ENCODE data around the gene NINJ2. TPM values are rescaled to one million over a fixed set of nuclear protein-coding genes. Genes with fewer than 3 reads are reported as not detected.

NINJ2 gene
- polyA plus RNA-seq, 2 of the 4 experiments (the other 2 are of a cell fraction) = 0.76 to 1.2 TPM

DNA sequence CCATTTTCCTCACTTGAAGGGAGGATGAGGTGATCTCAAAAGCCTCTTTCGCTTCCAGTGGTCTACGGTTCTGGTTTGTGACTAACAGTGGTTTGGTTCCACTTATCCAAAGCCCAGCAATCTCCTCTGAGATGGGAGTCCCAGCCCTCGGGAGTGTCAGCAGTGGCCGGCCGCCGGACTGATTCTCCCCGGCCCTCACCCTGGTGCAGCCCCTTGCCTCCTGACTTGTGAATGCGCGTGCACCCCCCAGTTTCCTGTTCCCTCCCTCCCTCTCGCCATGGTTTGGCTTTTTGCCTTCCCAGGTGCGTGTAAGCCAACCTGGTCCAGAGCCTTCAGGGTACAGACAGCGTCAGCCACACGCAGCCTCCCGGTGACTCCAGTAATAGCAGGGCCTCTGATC lies 129.0 kb downstream of the NINJ2 start:
- no peak for FAIRE-seq

GRCh38 chr12:533718-534117 lies 129.5 kb downstream of the NINJ2 start:
- ChIA-PET POLR2A (no interaction called here), CTCF (interaction anchor here (1.5 to 7.6 kb wide), 4 partner anchors 14 to 91 kb away, joined by 3 to 75 read pairs (median 20); no protein-coding TSS in a partner anchor)
- Histone ChIP-seq H3K4me2 (no peak overlapping the region), H3K9me3 (peaks cover 15% of the 10 kb centered on the region), H3K27ac (no peak overlapping the region), H3K4me3 (no peak overlapping the region), H3K4me1 (peaks cover 6% of the 10 kb centered on the region; the same call in 1 of the 3 replicates)
- DNase-seq (ENCODE audit: low read depth in 1 of 2, low spot score in 1 of 2) = no peak
- WGBS (ENCODE audit: missing lambda C conversion rate) = 65% methylated on average over 14 of the region's 14 CpGs
- no peak for ATAC-seq
- no peak for FAIRE-seq
- TF ChIP-seq, protein P1, sequence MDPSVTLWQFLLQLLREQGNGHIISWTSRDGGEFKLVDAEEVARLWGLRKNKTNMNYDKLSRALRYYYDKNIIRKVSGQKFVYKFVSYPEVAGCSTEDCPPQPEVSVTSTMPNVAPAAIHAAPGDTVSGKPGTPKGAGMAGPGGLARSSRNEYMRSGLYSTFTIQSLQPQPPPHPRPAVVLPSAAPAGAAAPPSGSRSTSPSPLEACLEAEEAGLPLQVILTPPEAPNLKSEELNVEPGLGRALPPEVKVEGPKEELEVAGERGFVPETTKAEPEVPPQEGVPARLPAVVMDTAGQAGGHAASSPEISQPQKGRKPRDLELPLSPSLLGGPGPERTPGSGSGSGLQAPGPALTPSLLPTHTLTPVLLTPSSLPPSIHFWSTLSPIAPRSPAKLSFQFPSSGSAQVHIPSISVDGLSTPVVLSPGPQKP (IDR thresholded peaks at IDR 0.05; ENCODE audit: low read depth, low read length) = no peak
- no peak for TF ChIP-seq POLR2A (IDR thresholded peaks at IDR 0.05; ENCODE audit: low read length)
- TF ChIP-seq RCOR1 (IDR thresholded peaks at IDR 0.05; ENCODE audit: low read depth, low read length) = no peak
- TF ChIP-seq KDM5A (IDR thresholded peaks at IDR 0.05) = no peak
- TF ChIP-seq, protein P2, sequence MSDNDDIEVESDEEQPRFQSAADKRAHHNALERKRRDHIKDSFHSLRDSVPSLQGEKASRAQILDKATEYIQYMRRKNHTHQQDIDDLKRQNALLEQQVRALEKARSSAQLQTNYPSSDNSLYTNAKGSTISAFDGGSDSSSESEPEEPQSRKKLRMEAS (IDR thresholded peaks at IDR 0.05) = no peak

More for the DNA sequence above, 129.0 kb downstream of the NINJ2 start:
- WGBS (ENCODE audit: missing lambda C conversion rate) = 85% methylated on average over 14 of the region's 14 CpGs
- no peak for ATAC-seq
- DNase-seq (ENCODE audit: low read depth in 1 of 2, low spot score in 1 of 2) = no peak
- H3K9me3 ChIP-seq = peaks cover 10% of the 10 kb centered on the region
- ChIA-PET CTCF (interaction anchor here (1.9 to 7.6 kb wide), 3 partner anchors 13 to 92 kb away, joined by 4 to 75 read pairs (median 34); no protein-coding TSS in a partner anchor), POLR2A (no interaction called here)
- no peak overlapping the region for H3K4me3 ChIP-seq
- TF ChIP-seq NFE2L2 (conservative IDR thresholded peaks at IDR 0.05; ENCODE audit: low read length) = no peak
- no peak overlapping the region for H3K27ac ChIP-seq
- H3K4me2 ChIP-seq = no peak overlapping the region
- peaks cover 11% of the 10 kb centered on the region; the same call in 1 of the 3 replicates for H3K4me1 ChIP-seq

GRCh38 chr12:532908-533565 lies 130.2 kb downstream of the NINJ2 start:
- WGBS (ENCODE audit: missing lambda C conversion rate) = 56% methylated on average over 9 of the region's 9 CpGs
- no peak for DNase-seq (ENCODE audit: low read depth in 1 of 2, low spot score in 1 of 2)
- Histone ChIP-seq H3K9me3 (peaks cover 15% of the 10 kb centered on the region), H3K4me1 (no peaks in the 10 kb centered on the region), H3K4me3 (no peak overlapping the region), H3K27ac (no peak overlapping the region), H3K4me2 (no peak overlapping the region)
- ATAC-seq = peak; percentile 29 to 41; a peak in 3 of 6 replicates
- TF ChIP-seq FOSL2 (IDR thresholded peaks at IDR 0.05) (no peak), FOSL2 (CRISPR knock-in tag; IDR thresholded peaks at IDR 0.05) (no peak), MAZ (IDR thresholded peaks at IDR 0.05; ENCODE audit: borderline replicate concordance, low read depth, low read length) (no peak), FOXS1 (CRISPR knock-in tag; IDR thresholded peaks at IDR 0.05) (no peak), CBX2 (IDR thresholded peaks at IDR 0.05; ENCODE audit: borderline replicate concordance, low read depth) (no peak), RNF2 (IDR thresholded peaks at IDR 0.05; ENCODE audit: borderline replicate concordance, low read depth) (no peak), CHD2 (IDR thresholded peaks at IDR 0.05; ENCODE audit: low read length, partially characterized antibody) (no peak)
- CTCF ChIA-PET = interaction anchor here (1.1 to 7.6 kb wide), 6 partner anchors 15 to 91 kb away, joined by 3 to 75 read pairs (median 5); no protein-coding TSS in a partner anchor
- POLR2A ChIA-PET = no interaction called here
- no peak for FAIRE-seq

DNA sequence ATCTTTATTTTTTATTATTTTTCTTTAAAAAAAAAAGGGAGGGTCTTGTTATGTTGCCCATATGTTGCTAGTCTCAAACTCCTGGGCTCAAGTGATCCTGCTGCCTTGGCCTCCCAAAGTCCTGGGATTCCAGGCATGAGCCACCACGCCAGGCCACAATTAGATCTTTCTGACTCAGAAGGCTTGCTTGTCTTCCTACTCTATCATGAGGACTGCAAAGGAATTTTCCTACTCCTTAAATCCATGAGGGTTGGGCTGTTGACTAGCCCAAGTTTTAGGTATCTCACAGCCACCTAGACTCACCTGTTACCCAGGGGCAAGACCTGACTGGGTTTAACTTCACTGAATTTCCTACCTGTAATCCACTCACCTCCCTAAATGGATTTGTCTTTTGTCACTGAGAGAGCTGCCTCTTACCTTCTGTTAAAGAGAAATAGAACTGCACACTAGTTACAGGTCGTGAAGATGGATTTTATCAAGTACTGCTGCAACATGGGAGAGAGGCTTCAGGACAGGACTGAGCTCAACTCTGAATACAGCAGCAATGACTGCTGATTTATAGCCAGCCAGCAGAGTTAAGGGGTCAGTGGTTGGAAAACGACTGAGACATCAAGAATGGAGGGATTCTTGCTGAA lies 131.2 kb downstream of the NINJ2 start:
- Histone ChIP-seq H3K9me3 (peaks cover 15% of the 10 kb centered on the region), H3K4me3 (no peak overlapping the region), H3K4me2 (no peak overlapping the region), H3K27ac (no peak overlapping the region), H3K4me1 (no peaks in the 10 kb centered on the region)
- ChIA-PET CTCF (interaction anchor here (1.1 to 7.6 kb wide), 5 partner anchors 16 to 90 kb away, joined by 3 to 75 read pairs (median 6); no protein-coding TSS in a partner anchor), POLR2A (no interaction called here)
- no peak for FAIRE-seq
- 17% methylated on average over 3 of the region's 3 CpGs for WGBS (ENCODE audit: missing lambda C conversion rate)
- no peak for DNase-seq (ENCODE audit: low read depth in 1 of 2, low spot score in 1 of 2)
- TF ChIP-seq RNF2 (IDR thresholded peaks at IDR 0.05; ENCODE audit: borderline replicate concordance, low read depth) (no peak), POLR2A (IDR thresholded peaks at IDR 0.05; ENCODE audit: low read length) (no peak), NPAS2 (CRISPR knock-in tag; IDR thresholded peaks at IDR 0.05; ENCODE audit: borderline replicate concordance) (no peak), GATA3 (IDR thresholded peaks at IDR 0.05; ENCODE audit: borderline replicate concordance) (no peak), RAD21 (conservative IDR thresholded peaks at IDR 0.05 in 1 of 2, IDR thresholded peaks at IDR 0.05 in 1 of 2) (no peak), JUN (IDR thresholded peaks at IDR 0.05) (no peak), HOXB5 (CRISPR knock-in tag; IDR thresholded peaks at IDR 0.05) (no peak), KDM1A (IDR thresholded peaks at IDR 0.05; ENCODE audit: low read depth) (no peak)
- TF ChIP-seq, protein P3, sequence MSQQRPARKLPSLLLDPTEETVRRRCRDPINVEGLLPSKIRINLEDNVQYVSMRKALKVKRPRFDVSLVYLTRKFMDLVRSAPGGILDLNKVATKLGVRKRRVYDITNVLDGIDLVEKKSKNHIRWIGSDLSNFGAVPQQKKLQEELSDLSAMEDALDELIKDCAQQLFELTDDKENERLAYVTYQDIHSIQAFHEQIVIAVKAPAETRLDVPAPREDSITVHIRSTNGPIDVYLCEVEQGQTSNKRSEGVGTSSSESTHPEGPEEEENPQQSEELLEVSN (IDR thresholded peaks at IDR 0.05; ENCODE audit: borderline replicate concordance, low read depth) = no peak
- TF ChIP-seq, protein P4, sequence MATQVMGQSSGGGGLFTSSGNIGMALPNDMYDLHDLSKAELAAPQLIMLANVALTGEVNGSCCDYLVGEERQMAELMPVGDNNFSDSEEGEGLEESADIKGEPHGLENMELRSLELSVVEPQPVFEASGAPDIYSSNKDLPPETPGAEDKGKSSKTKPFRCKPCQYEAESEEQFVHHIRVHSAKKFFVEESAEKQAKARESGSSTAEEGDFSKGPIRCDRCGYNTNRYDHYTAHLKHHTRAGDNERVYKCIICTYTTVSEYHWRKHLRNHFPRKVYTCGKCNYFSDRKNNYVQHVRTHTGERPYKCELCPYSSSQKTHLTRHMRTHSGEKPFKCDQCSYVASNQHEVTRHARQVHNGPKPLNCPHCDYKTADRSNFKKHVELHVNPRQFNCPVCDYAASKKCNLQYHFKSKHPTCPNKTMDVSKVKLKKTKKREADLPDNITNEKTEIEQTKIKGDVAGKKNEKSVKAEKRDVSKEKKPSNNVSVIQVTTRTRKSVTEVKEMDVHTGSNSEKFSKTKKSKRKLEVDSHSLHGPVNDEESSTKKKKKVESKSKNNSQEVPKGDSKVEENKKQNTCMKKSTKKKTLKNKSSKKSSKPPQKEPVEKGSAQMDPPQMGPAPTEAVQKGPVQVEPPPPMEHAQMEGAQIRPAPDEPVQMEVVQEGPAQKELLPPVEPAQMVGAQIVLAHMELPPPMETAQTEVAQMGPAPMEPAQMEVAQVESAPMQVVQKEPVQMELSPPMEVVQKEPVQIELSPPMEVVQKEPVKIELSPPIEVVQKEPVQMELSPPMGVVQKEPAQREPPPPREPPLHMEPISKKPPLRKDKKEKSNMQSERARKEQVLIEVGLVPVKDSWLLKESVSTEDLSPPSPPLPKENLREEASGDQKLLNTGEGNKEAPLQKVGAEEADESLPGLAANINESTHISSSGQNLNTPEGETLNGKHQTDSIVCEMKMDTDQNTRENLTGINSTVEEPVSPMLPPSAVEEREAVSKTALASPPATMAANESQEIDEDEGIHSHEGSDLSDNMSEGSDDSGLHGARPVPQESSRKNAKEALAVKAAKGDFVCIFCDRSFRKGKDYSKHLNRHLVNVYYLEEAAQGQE (IDR thresholded peaks at IDR 0.05) = no peak
- no peak for ATAC-seq

All from A549 (cell line).